ENCODE data around the gene PIGU.

DNA sequence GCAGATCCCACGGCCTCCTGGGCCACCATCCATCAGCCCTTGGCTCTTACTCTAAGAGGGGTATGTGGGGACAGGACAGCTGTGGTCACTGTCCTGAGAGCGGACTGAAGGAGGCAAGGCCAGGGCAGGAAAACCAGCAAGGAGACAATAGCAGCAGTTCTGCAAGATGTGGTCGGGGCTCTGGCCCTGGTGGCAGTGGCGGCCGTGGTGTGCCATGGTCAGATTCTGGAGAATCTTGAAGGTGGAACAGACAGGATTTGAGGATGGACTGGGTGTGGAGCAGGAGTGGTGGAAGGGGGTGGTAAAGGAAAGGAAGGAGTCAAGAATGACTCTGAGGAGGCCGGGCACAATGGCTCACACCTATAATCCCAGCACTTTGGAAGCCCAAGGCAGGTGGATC lies 124.3 kb downstream of the PIGU start:
- TF ChIP-seq POLR2A (IDR thresholded peaks at IDR 0.05) = no peak
- TF ChIP-seq CTCF (IDR thresholded peaks at IDR 0.05) = no peak

All from heart left ventricle (tissue), 13 donors.